Osteoblast (primary cell): ENCODE measurements around the gene ARL15. TPM values are rescaled to one million over a fixed set of nuclear protein-coding genes. Genes with fewer than 3 reads are reported as not detected.
A peak's percentile ranks its signal among the peaks of the same experiment; 100 is the strongest.

Experiments
- DNase-seq: peaks from one replicate; pipeline ENCODE4 v3.0.0; 2011; ENCODE audit warnings: low spot score, mixed read lengths; ENCODE audit not compliant: insufficient read length; ENCODE audit errors: missing footprints
- H2AFZ ChIP-seq: 2 replicates; pipeline ENCODE4 v1.6.0; 2011; ENCODE audit warnings: mild to moderate bottlenecking, low read length
- H3K27ac ChIP-seq: 2 replicates; pipeline ENCODE4 v1.5.1; 2011; ENCODE audit warnings: mild to moderate bottlenecking, low read depth, low read length, moderate library complexity
- H3K27me3 ChIP-seq: 2 replicates; pipeline ENCODE4 v1.6.0; 2012; ENCODE audit warnings: mild to moderate bottlenecking, control low read depth, inconsistent platforms, low read length, moderate library complexity; ENCODE audit not compliant: insufficient read depth
- H3K36me3 ChIP-seq: 2 replicates; pipeline ENCODE4 v1.5.1; 2011; ENCODE audit warnings: mild to moderate bottlenecking, low read length, control low read depth, moderate library complexity; ENCODE audit not compliant: insufficient read depth
- H3K4me1 ChIP-seq: 2 replicates; pipeline ENCODE4 v1.5.1; 2011; ENCODE audit warnings: mild to moderate bottlenecking, low read length, control low read depth, moderate library complexity; ENCODE audit not compliant: insufficient read depth
- H3K4me2 ChIP-seq: 2 replicates; pipeline ENCODE4 v1.6.0; 2011; ENCODE audit warnings: mild to moderate bottlenecking, low read length; ENCODE audit not compliant: insufficient read depth
- H3K4me3 ChIP-seq: fragments of 200-600 bp; sonication (generic); 3 replicates; pipeline ENCODE4 v1.5.1; 2012; ENCODE audit warnings: mild to moderate bottlenecking, low read length, inconsistent platforms; ENCODE audit not compliant: insufficient read depth
- H3K79me2 ChIP-seq: 2 replicates; pipeline ENCODE4 v1.6.0; 2012; ENCODE audit warnings: mild to moderate bottlenecking, low read length, control low read depth, inconsistent platforms; ENCODE audit not compliant: insufficient read depth
- H3K9me3 ChIP-seq: 2 replicates; pipeline ENCODE4 v1.5.1; 2011; ENCODE audit warnings: low read depth, low read length, control low read depth
- H4K20me1 ChIP-seq: 2 replicates; pipeline ENCODE4 v1.6.0; 2012; ENCODE audit warnings: mild to moderate bottlenecking, low read length, control low read depth; ENCODE audit not compliant: insufficient read depth
- total RNA-seq: library from RNA; depleted of rRNA; stranded (reverse); fragments of >200 nt; gene quantifications from 2 replicates; pipeline ENCODE4 v1.2.3, GENCODE V29; 2012
- TF ChIP-seq, protein P1 (sequence below): IDR thresholded peaks from 2 replicates; pipeline ENCODE4 v1.5.1; 2011; ENCODE audit warnings: mild to moderate bottlenecking, low read depth, low read length, moderate library complexity; ENCODE audit errors: extremely low read depth

ARL15 gene
- total RNA-seq, 1 donor = 25.3 TPM

DNA sequence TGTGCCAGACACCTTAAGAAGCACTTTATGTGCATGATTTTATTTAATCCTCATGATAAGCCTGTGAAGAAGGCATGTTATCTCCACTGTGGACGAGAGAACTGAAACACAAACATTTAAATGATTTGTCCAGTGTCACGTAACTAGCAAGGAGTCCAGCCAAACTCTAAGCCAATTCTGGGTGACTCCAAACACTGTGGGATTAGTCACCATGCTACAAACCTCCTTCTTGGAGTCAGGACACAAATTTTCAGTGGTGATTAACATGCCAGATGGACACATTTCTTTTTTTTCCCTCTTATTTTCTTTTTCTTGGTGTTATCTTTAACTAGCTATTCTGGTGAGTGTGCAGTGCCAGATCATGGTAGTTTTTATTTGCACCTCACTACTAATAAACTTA lies 433.1 kb downstream of the ARL15 start:
- no peaks in the 10 kb centered on the region for H3K9me3 ChIP-seq
- H3K4me1 ChIP-seq = peaks cover 15% of the 10 kb centered on the region
- no peaks in the 10 kb centered on the region for H3K79me2 ChIP-seq
- TF ChIP-seq, protein P1, sequence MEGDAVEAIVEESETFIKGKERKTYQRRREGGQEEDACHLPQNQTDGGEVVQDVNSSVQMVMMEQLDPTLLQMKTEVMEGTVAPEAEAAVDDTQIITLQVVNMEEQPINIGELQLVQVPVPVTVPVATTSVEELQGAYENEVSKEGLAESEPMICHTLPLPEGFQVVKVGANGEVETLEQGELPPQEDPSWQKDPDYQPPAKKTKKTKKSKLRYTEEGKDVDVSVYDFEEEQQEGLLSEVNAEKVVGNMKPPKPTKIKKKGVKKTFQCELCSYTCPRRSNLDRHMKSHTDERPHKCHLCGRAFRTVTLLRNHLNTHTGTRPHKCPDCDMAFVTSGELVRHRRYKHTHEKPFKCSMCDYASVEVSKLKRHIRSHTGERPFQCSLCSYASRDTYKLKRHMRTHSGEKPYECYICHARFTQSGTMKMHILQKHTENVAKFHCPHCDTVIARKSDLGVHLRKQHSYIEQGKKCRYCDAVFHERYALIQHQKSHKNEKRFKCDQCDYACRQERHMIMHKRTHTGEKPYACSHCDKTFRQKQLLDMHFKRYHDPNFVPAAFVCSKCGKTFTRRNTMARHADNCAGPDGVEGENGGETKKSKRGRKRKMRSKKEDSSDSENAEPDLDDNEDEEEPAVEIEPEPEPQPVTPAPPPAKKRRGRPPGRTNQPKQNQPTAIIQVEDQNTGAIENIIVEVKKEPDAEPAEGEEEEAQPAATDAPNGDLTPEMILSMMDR = no peak
- no peak overlapping the region for H3K4me3 ChIP-seq
- no peak overlapping the region for H3K27ac ChIP-seq
- peak overlapping the region; percentile 46 for H3K4me2 ChIP-seq
- H3K36me3 ChIP-seq = no peaks in the 10 kb centered on the region
- no peaks in the 10 kb centered on the region for H3K27me3 ChIP-seq
- H2AFZ ChIP-seq = no peak overlapping the region
- DNase-seq = peak; percentile 91
- no peaks in the 10 kb centered on the region for H4K20me1 ChIP-seq

DNA sequence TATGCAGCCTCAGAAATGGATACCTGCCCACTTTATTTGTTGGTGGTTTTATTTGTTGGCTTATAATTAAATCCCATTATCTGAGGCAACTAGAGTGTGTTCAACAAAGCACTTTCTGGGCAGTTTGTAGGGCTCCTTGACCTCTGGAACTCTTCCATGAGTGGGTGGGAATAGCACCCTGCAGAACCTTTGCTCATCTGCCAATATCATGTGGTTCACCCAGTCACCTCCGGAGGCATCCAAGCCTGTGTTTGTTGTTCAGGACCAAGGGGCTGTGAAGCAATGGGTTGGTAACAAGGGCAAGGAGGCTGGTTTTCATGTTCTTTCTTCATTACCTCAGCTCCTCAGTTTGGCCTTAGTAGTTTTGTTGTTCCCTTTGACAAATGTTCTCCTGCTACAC lies 436.0 kb downstream of the ARL15 start:
- peak; percentile 71 for DNase-seq
- no peaks in the 10 kb centered on the region for H3K79me2 ChIP-seq
- TF ChIP-seq, protein P1 = peak; percentile 17

DNA sequence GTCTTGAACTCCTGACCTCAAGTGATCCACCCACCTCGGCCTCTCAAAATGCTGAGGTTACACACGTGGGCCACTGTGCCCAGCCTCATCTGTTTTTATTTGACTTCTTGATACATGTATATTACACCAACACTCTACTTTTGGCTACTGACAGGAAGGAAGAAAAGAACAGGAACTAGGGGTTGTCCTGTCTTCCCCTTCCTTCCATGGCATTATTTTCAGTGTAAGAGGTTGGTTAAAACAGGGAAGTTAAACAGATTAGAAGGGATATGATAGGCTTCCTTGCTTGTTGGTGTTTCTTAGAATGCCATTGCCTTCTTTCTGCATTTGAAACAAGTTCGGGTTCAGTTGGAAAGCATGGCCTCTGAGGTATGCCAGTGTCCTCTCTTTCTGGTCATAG lies 437.1 kb downstream of the ARL15 start:
- Histone ChIP-seq H3K4me1 (peaks cover 18% of the 10 kb centered on the region), H3K36me3 (no peaks in the 10 kb centered on the region), H4K20me1 (no peaks in the 10 kb centered on the region), H2AFZ (no peak overlapping the region), H3K4me2 (no peak overlapping the region), H3K9me3 (no peaks in the 10 kb centered on the region), H3K27me3 (no peaks in the 10 kb centered on the region), H3K4me3 (no peak overlapping the region), H3K79me2 (no peaks in the 10 kb centered on the region), H3K27ac (no peak overlapping the region)
- TF ChIP-seq, protein P1 = no peak
- DNase-seq = no peak

More for the DNA sequence above, 436.0 kb downstream of the ARL15 start:
- Histone ChIP-seq H3K27ac (no peak overlapping the region), H3K9me3 (no peaks in the 10 kb centered on the region), H3K4me1 (peaks cover 18% of the 10 kb centered on the region), H4K20me1 (no peaks in the 10 kb centered on the region), H3K27me3 (no peaks in the 10 kb centered on the region), H3K4me3 (no peak overlapping the region), H3K4me2 (no peak overlapping the region), H2AFZ (no peak overlapping the region), H3K36me3 (no peaks in the 10 kb centered on the region)

DNA sequence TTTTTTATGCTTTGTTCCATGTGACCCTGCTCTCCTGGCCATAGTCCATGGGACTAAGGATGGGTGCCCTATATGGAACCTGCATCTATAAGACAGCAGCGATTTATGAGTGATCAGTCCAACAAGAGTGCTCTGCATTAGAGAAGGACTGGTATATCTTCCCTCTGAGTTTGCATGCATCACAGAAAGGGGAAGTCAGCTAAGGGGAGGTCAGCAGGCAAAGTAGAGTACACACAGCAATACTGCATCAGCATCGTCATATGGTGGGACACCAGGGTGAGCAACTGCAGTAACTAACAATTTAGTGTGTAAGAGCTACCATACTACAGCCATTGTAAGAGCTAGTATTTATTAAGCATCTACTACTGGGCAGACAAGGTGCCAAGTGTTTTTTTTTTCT lies 438.6 kb downstream of the ARL15 start:
- Histone ChIP-seq H3K4me3 (no peak overlapping the region), H3K9me3 (no peaks in the 10 kb centered on the region), H4K20me1 (no peaks in the 10 kb centered on the region), H3K27ac (no peak overlapping the region), H3K4me1 (peaks cover 9% of the 10 kb centered on the region), H3K4me2 (no peak overlapping the region), H3K27me3 (no peaks in the 10 kb centered on the region), H2AFZ (no peak overlapping the region), H3K79me2 (no peaks in the 10 kb centered on the region), H3K36me3 (no peaks in the 10 kb centered on the region)
- TF ChIP-seq, protein P1 = no peak
- no peak for DNase-seq
